Measurements from ENCODE around the gene POLR1B.

GRCh38 chr2:112605926-112606325 is 63.7 kb downstream of the POLR1B start:
- TF ChIP-seq, protein P1, sequence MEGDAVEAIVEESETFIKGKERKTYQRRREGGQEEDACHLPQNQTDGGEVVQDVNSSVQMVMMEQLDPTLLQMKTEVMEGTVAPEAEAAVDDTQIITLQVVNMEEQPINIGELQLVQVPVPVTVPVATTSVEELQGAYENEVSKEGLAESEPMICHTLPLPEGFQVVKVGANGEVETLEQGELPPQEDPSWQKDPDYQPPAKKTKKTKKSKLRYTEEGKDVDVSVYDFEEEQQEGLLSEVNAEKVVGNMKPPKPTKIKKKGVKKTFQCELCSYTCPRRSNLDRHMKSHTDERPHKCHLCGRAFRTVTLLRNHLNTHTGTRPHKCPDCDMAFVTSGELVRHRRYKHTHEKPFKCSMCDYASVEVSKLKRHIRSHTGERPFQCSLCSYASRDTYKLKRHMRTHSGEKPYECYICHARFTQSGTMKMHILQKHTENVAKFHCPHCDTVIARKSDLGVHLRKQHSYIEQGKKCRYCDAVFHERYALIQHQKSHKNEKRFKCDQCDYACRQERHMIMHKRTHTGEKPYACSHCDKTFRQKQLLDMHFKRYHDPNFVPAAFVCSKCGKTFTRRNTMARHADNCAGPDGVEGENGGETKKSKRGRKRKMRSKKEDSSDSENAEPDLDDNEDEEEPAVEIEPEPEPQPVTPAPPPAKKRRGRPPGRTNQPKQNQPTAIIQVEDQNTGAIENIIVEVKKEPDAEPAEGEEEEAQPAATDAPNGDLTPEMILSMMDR (conservative IDR thresholded peaks at IDR 0.05), result no peak
- TF ChIP-seq EZH2 (IDR thresholded peaks at IDR 0.05; ENCODE audit: low read depth), result no peak

Measured in PC-9 (cell line).